GM19468 (cell line): ENCODE data around the gene OR9A2.
"Not testable (repeated sequence)": the region's sequence is repeated elsewhere in the genome, so short reads cannot be mapped to it uniquely, and the experiment has no call there.

Experiments
- ATAC-seq: cut with Tn5 transposase; IDR thresholded peaks from one replicate; pipeline ENCODE4 v1.9.1; 2021; ENCODE audit warnings: mild to moderate bottlenecking, moderate library complexity, moderate number of reproducible peaks; ENCODE audit not compliant: unreplicated experiment; ENCODE audit errors: extremely low read depth

The OR9A2 gene

DNA sequence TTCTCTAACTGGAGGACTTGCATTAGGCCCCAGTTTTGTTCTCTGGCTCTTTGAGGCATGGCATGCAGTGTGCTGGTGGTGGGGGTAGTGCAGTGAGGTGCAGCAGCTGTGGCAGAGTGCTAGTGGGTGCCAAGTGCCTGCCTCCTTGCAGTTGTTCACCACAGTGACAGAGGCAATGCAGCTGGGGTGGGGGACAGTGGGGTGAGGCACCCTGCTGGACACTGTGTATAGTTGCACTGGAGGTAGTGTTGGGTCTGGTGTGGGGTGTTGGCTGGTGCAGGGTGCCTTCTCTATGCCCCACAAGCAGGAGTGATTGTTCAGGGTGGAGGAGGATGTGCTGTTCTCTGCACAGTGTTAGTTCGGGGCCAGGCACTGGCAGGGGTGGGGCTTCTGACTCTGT, 43.1 kb downstream of the OR9A2 start:
- ATAC-seq: no peak

DNA sequence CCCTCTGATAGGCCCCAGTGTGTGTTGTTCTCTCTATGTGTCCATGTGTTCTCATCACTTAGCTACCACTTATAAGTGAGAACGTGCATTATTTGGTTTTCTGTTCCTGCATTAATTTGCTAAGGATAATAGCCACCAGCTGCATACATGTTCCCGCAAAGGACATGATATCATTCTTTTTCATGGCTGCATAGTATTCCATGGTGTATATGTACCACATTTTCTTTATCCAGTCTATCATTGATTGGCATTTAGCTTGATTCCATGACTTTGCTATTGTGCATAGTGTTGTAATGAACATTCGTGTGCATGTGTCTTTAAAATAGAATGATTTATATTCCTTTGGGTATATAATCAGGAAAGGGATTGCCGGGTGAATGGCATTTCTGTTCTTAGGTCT, 48.5 kb downstream of the OR9A2 start:
- ATAC-seq: not testable (repeated sequence)
